ENCODE results near the gene CAVIN3. TPM values are rescaled to one million over a fixed set of nuclear protein-coding genes. Genes with fewer than 3 reads are reported as not detected.

The CAVIN3 gene
- total RNA-seq, 4 donors from 2014 or later, result 18.6 to 36.5 (median 30.1) TPM

- intact Hi-C loops (cut with DNase I), result no loop called here
- DNase-seq, result no peak
- Histone ChIP-seq H3K9me3 (no peaks in the 10 kb centered on the region), H3K4me3 (replicated peaks in 1 of 3) (no peak overlapping the region), H3K4me1 (no peaks in the 10 kb centered on the region), H3K27ac (no peak overlapping the region), H3K27me3 (no peaks in the 10 kb centered on the region), H3K36me3 (no peaks in the 10 kb centered on the region)
- TF ChIP-seq POLR2A (IDR thresholded peaks at IDR 0.05), result no peak
- TF ChIP-seq, protein P1, sequence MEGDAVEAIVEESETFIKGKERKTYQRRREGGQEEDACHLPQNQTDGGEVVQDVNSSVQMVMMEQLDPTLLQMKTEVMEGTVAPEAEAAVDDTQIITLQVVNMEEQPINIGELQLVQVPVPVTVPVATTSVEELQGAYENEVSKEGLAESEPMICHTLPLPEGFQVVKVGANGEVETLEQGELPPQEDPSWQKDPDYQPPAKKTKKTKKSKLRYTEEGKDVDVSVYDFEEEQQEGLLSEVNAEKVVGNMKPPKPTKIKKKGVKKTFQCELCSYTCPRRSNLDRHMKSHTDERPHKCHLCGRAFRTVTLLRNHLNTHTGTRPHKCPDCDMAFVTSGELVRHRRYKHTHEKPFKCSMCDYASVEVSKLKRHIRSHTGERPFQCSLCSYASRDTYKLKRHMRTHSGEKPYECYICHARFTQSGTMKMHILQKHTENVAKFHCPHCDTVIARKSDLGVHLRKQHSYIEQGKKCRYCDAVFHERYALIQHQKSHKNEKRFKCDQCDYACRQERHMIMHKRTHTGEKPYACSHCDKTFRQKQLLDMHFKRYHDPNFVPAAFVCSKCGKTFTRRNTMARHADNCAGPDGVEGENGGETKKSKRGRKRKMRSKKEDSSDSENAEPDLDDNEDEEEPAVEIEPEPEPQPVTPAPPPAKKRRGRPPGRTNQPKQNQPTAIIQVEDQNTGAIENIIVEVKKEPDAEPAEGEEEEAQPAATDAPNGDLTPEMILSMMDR (IDR thresholded peaks at IDR 0.05), result no peak
- WGBS, 2 donors, result 91% methylated on average over 3 of the region's 3 CpGs
Measured at GRCh38 chr11:6336293-6336692, 16.0 kb upstream of the CAVIN3 start.

- intact Hi-C loops (cut with DNase I), result no loop called here
- no peak overlapping the region for H3K27ac ChIP-seq
Measured at GRCh38 chr11:6334806-6335205, 14.5 kb upstream of the CAVIN3 start.

DNA sequence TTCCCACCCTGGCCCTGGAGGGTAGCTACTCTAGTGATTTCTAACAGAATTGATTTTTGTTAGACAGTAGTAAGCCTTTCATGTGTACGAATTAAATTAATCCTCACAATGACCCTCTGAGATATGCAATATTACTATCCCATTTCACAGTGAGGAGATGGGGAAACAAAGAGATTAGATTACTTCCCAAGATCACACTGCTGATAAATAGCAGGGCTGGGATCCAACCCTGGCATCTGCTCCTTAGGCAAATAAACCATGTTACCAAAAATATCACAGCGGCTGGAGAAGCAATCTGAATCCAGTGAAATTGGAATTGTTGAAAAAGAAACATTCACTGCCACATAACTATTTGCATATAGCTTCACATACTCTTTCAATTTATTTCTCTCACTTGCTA lies 12.8 kb upstream of the CAVIN3 start:
- Histone ChIP-seq H3K27me3 (no peaks in the 10 kb centered on the region), H3K27ac (no peak overlapping the region), H3K36me3 (no peaks in the 10 kb centered on the region), H3K9me3 (no peaks in the 10 kb centered on the region), H3K4me1 (no peaks in the 10 kb centered on the region), H3K4me3 (replicated peaks in 1 of 3) (no peak overlapping the region)
- intact Hi-C loops (cut with DNase I), result no loop called here
- TF ChIP-seq, protein P1 (IDR thresholded peaks at IDR 0.05), result no peak
- TF ChIP-seq POLR2A (IDR thresholded peaks at IDR 0.05), result no peak
- no peak for DNase-seq
- 37 to 44% methylated on average over 2 of the region's 2 CpGs for WGBS, 2 donors

More at GRCh38 chr11:6334806-6335205, 14.5 kb upstream of the CAVIN3 start:
- Histone ChIP-seq H3K4me3 (replicated peaks in 1 of 3) (no peak overlapping the region), H3K36me3 (no peaks in the 10 kb centered on the region), H3K4me1 (no peaks in the 10 kb centered on the region), H3K27me3 (no peaks in the 10 kb centered on the region), H3K9me3 (no peaks in the 10 kb centered on the region)
- DNase-seq, result no peak
- TF ChIP-seq, protein P1 (IDR thresholded peaks at IDR 0.05), result no peak
- no peak for TF ChIP-seq POLR2A (IDR thresholded peaks at IDR 0.05)
- WGBS, 2 donors, result 64 to 76% methylated on average over 6 of the region's 6 CpGs

- WGBS, 2 donors, result 89 to 95% methylated on average over 5 of the region's 5 CpGs
- no peak overlapping the region for H3K27ac ChIP-seq
- no peak for TF ChIP-seq POLR2A (IDR thresholded peaks at IDR 0.05)
- TF ChIP-seq, protein P1 (IDR thresholded peaks at IDR 0.05), result no peak
- H3K36me3 ChIP-seq, result no peaks in the 10 kb centered on the region
- no peaks in the 10 kb centered on the region for H3K4me1 ChIP-seq
- no peaks in the 10 kb centered on the region for H3K9me3 ChIP-seq
- intact Hi-C loops (cut with DNase I), result no loop called here
- no peak for DNase-seq
- H3K4me3 ChIP-seq (replicated peaks in 1 of 3), result no peak overlapping the region
- no peaks in the 10 kb centered on the region for H3K27me3 ChIP-seq
Measured at GRCh38 chr11:6332066-6332465, 11.8 kb upstream of the CAVIN3 start.

DNA sequence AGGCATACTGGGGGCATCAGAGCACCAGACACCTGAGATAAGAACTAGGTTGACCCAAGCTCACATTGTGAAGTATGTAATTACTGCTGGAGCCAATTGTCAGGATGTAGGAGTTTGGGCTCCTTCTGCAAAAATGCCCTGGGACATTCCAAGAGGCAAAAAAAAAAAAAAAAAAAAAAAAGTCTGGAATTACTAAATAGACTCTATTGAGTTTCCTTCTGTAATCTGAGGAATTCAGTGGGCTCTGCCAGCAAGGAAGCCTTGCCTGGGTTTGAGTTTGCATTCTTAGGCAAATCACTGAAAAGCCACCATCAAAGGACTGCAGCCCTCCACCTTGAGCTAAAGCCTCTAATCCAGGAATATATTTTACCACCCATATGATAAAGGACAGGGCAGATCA lies 8.0 kb upstream of the CAVIN3 start:
- Histone ChIP-seq H3K9me3 (no peaks in the 10 kb centered on the region), H3K4me1 (no peaks in the 10 kb centered on the region), H3K27ac (no peak overlapping the region), H3K4me3 (replicated peaks in 1 of 3) (no peak overlapping the region), H3K27me3 (no peaks in the 10 kb centered on the region), H3K36me3 (no peaks in the 10 kb centered on the region)
- intact Hi-C loops (cut with DNase I), result no loop called here
- DNase-seq, result no peak
- no peak for TF ChIP-seq POLR2A (IDR thresholded peaks at IDR 0.05)
- TF ChIP-seq, protein P1 (IDR thresholded peaks at IDR 0.05), result no peak

Measured in thyroid gland (tissue), 4 donors.